ENCODE measurements around the gene POU2AF3. TPM values are rescaled to one million over a fixed set of nuclear protein-coding genes. Genes with fewer than 3 reads are reported as not detected.

The POU2AF3 gene
- total and polyA plus RNA-seq, 10 of the 15 experiments (the other 5 are each of a cell fraction or from before 2014, with no cell fraction given) = 0.17 TPM; not detected in 8

GRCh38 chr11:111291764-111292163 lies 6.6 kb upstream of the POU2AF3 start:
- CTCF ChIA-PET = interaction anchor here (1.0 to 2.0 kb wide), 6 partner anchors 10 to 137 kb away, joined by 3 to 20 read pairs (median 6); no protein-coding TSS in a partner anchor
- DNase-seq (ENCODE audit: low read depth, low spot score) (no peak), FAIRE-seq (no peak), ATAC-seq (no peak)
- Histone ChIP-seq H2AFZ (ENCODE audit: control insufficient read depth, low read depth, low read length) (no peak overlapping the region), H3K27ac (ENCODE audit: control insufficient read depth, insufficient read depth) (no peak overlapping the region), H3K4me1 (ENCODE audit: control insufficient read depth, insufficient read depth, low read length) (no peaks in the 10 kb centered on the region), H4K20me1 (ENCODE audit: control insufficient read depth, insufficient read depth) (no peaks in the 10 kb centered on the region), H3K4me2 (ENCODE audit: control insufficient read depth, insufficient read depth) (no peak overlapping the region), H3K36me3 (ENCODE audit: control insufficient read depth in 2 of 2, insufficient read depth in 2 of 2, low read length in 1 of 2) (no peaks in the 10 kb centered on the region), H3K79me2 (ENCODE audit: control insufficient read depth, insufficient read depth, low read length) (no peaks in the 10 kb centered on the region), H3K27me3 (replicated peaks in 1 of 2; ENCODE audit: control insufficient read depth in 2 of 2, insufficient read depth in 2 of 2, low read length in 1 of 2) (no peaks in the 10 kb centered on the region), H3K4me3 (no peak overlapping the region), H3K9me3 (replicated peaks; ENCODE audit: control insufficient read depth, insufficient read depth, low read length) (no peaks in the 10 kb centered on the region), H3K9ac (ENCODE audit: control insufficient read depth, insufficient read depth, low read length) (no peak overlapping the region)
- SMC1A ChIA-PET (ENCODE audit: uncharacterized antibody, unreplicated experiment) = interaction anchor here (0.8 to 1.5 kb wide), 4 partner anchors 126 to 154 kb away, joined by 3 to 5 read pairs (median 4); no protein-coding TSS in a partner anchor
- in situ Hi-C loops (cut with MboI) = no loop called here
- no peak for TF ChIP-seq MTA2 (IDR thresholded peaks at IDR 0.05; ENCODE audit: low read depth)
- no peak for TF ChIP-seq SIN3A (IDR thresholded peaks at IDR 0.05; ENCODE audit: low read depth, low read length)
- no peak for TF ChIP-seq POLR2AphosphoS2 (IDR thresholded peaks at IDR 0.05; ENCODE audit: low read depth, low read length)
- TF ChIP-seq ESRRA (IDR thresholded peaks at IDR 0.05; ENCODE audit: low read length) = no peak
- no peak for TF ChIP-seq SMAD1 (IDR thresholded peaks at IDR 0.05; ENCODE audit: low read depth, partially characterized antibody)
- TF ChIP-seq PAX5 (IDR thresholded peaks at IDR 0.05; ENCODE audit: borderline replicate concordance, low read depth, low read length) = no peak
- TF ChIP-seq CBX5 (IDR thresholded peaks at IDR 0.05; ENCODE audit: low read depth) = no peak
- TF ChIP-seq, protein P1, sequence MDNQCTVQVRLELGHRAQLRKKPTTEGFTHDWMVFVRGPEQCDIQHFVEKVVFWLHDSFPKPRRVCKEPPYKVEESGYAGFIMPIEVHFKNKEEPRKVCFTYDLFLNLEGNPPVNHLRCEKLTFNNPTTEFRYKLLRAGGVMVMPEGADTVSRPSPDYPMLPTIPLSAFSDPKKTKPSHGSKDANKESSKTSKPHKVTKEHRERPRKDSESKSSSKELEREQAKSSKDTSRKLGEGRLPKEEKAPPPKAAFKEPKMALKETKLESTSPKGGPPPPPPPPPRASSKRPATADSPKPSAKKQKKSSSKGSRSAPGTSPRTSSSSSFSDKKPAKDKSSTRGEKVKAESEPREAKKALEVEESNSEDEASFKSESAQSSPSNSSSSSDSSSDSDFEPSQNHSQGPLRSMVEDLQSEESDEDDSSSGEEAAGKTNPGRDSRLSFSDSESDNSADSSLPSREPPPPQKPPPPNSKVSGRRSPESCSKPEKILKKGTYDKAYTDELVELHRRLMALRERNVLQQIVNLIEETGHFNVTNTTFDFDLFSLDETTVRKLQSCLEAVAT (IDR thresholded peaks at IDR 0.05) = no peak
- no peak for TF ChIP-seq SREBF2 (IDR thresholded peaks at IDR 0.05; ENCODE audit: low read length)
- TF ChIP-seq CHD2 (IDR thresholded peaks at IDR 0.05; ENCODE audit: borderline replicate concordance, low read depth, low read length) = no peak
- no peak for TF ChIP-seq ATF2 (IDR thresholded peaks at IDR 0.05; ENCODE audit: low read length)
- TF ChIP-seq E2F8 (IDR thresholded peaks at IDR 0.05; ENCODE audit: low read depth, partially characterized antibody) = no peak
- no peak for TF ChIP-seq MXI1 (IDR thresholded peaks at IDR 0.05; ENCODE audit: low read depth, low read length)
- no peak for TF ChIP-seq PRDM15 (CRISPR knock-in tag; IDR thresholded peaks at IDR 0.05)
- BruUV-seq (replicated peaks) = no TSS peak
- POLR2A ChIA-PET = no interaction called here
- RAD21 ChIA-PET (ENCODE audit: unreplicated experiment) = interaction anchor here (1.4 kb wide), 1 partner anchor 126 kb away, joined by 3 read pairs; no protein-coding TSS in a partner anchor
- WGBS (ENCODE audit: insufficient coverage, insufficient replicate concordance, low lambda C conversion rate, missing lambda C conversion rate) = 87% methylated on average over 5 of the region's 5 CpGs
- intact Hi-C loops (cut with micrococcal nuclease; ENCODE audit: unreplicated experiment) = no loop called here
